Measurements from ENCODE around the gene DIAPH2. TPM values are rescaled to one million over a fixed set of nuclear protein-coding genes. Genes with fewer than 3 reads are reported as not detected.

DIAPH2 gene
- total and polyA plus RNA-seq, 8 donors: 1.9 to 10.0 (median 5.9) TPM

GRCh38 chrX:97109730-97110129, 425.1 kb downstream of the DIAPH2 start:
- intact Hi-C loops (cut with DNase I): no loop called here
- H3K27ac ChIP-seq: no peak overlapping the region
- TF ChIP-seq, protein P1, sequence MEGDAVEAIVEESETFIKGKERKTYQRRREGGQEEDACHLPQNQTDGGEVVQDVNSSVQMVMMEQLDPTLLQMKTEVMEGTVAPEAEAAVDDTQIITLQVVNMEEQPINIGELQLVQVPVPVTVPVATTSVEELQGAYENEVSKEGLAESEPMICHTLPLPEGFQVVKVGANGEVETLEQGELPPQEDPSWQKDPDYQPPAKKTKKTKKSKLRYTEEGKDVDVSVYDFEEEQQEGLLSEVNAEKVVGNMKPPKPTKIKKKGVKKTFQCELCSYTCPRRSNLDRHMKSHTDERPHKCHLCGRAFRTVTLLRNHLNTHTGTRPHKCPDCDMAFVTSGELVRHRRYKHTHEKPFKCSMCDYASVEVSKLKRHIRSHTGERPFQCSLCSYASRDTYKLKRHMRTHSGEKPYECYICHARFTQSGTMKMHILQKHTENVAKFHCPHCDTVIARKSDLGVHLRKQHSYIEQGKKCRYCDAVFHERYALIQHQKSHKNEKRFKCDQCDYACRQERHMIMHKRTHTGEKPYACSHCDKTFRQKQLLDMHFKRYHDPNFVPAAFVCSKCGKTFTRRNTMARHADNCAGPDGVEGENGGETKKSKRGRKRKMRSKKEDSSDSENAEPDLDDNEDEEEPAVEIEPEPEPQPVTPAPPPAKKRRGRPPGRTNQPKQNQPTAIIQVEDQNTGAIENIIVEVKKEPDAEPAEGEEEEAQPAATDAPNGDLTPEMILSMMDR (IDR thresholded peaks at IDR 0.05): no peak
- H3K9me3 ChIP-seq: no peaks in the 10 kb centered on the region
- FAIRE-seq: peak; percentile 54
- peaks cover 0 to 3% (median 0%) of the 10 kb centered on the region in 4 donors for H3K27me3 ChIP-seq
- no peak for ATAC-seq
- no peaks in the 10 kb centered on the region for H3K36me3 ChIP-seq
- H3K4me3 ChIP-seq: no peak overlapping the region
- no peak for DNase-seq
- 66 to 70% methylated on average over 1 of the region's 1 CpG for whole genome bisulfite sequencing, 2 donors
- no peaks in the 10 kb centered on the region for H3K4me1 ChIP-seq

- no peak overlapping the region for H3K4me3 ChIP-seq
- H3K9me3 ChIP-seq: no peaks in the 10 kb centered on the region
- H3K36me3 ChIP-seq: peaks cover 0 to 4% (median 0%) of the 10 kb centered on the region in 3 donors
- ATAC-seq (no peak), FAIRE-seq (no peak), DNase-seq (no peak)
- TF ChIP-seq, protein P1 (IDR thresholded peaks at IDR 0.05): no peak
- H3K4me1 ChIP-seq: no peaks in the 10 kb centered on the region
- no peaks in the 10 kb centered on the region for H3K27me3 ChIP-seq
- intact Hi-C loops (cut with DNase I): no loop called here
- no peak overlapping the region for H3K27ac ChIP-seq
Measured at GRCh38 chrX:97117572-97117971, 432.9 kb downstream of the DIAPH2 start.

DNA sequence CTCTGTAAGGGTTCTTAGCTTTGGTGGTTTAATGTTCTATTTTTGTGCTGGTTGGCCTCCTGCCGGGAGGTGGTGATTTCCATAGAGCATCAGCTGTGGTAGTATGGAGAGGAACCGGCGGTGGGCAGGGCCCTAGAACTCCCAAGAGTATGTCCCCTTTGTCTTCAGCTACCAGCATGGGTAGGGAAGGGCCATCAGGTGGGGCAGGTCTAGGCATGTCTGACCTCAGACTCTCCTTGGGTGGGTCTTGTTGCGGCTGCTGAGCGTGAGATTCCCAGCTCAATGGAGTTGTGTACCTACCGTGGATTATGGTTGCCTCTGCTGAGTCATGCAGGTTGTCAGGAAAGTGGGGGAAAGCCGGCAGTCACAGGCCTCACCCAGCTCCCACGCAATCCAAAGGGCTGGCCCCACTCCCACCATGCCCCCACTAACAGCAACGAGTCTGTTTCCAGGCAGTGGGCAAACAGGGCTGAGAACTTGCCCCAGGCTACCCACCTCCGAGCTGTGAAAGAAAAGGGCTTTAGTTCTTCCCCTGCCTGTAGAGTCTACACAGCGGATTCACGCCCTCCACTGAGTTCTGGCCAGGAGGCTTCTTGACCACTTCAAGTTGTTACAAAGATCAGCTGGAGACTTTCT, 434.9 kb downstream of the DIAPH2 start:
- FAIRE-seq: no peak
- Histone ChIP-seq H3K27me3 (no peaks in the 10 kb centered on the region), H3K9me3 (no peaks in the 10 kb centered on the region), H3K4me3 (no peak overlapping the region), H3K36me3 (peaks cover 0 to 4% (median 0%) of the 10 kb centered on the region in 3 donors), H3K27ac (no peak overlapping the region), H3K4me1 (no peaks in the 10 kb centered on the region)
- intact Hi-C loops (cut with DNase I): no loop called here
- TF ChIP-seq, protein P1 (IDR thresholded peaks at IDR 0.05): no peak
- ATAC-seq: no peak
- DNase-seq: no peak
- 89 to 98% methylated on average over 12 of the region's 12 CpGs for WGBS, 2 donors

GRCh38 chrX:97123001-97123400, 438.4 kb downstream of the DIAPH2 start:
- H3K9me3 ChIP-seq: no peaks in the 10 kb centered on the region
- TF ChIP-seq, protein P1 (IDR thresholded peaks at IDR 0.05): no peak
- 80 to 100% methylated on average over 2 of the region's 2 CpGs for WGBS, 2 donors
- no peak overlapping the region for H3K27ac ChIP-seq
- intact Hi-C loops (cut with DNase I): no loop called here
- FAIRE-seq: no peak
- H3K27me3 ChIP-seq: no peaks in the 10 kb centered on the region
- H3K4me3 ChIP-seq: no peak overlapping the region
- ATAC-seq: no peak
- no peaks in the 10 kb centered on the region for H3K4me1 ChIP-seq
- H3K36me3 ChIP-seq: no peaks in the 10 kb centered on the region
- no peak for DNase-seq

GRCh38 chrX:97126020-97126419, 441.4 kb downstream of the DIAPH2 start:
- Histone ChIP-seq H3K9me3 (no peaks in the 10 kb centered on the region), H3K27me3 (no peaks in the 10 kb centered on the region), H3K27ac (no peak overlapping the region), H3K36me3 (no peaks in the 10 kb centered on the region), H3K4me1 (no peaks in the 10 kb centered on the region), H3K4me3 (no peak overlapping the region)
- ATAC-seq (no peak), FAIRE-seq (no peak), DNase-seq (no peak)
- intact Hi-C loops (cut with DNase I): no loop called here
- TF ChIP-seq, protein P1 (IDR thresholded peaks at IDR 0.05): no peak
- 52 to 68% methylated on average over 3 of the region's 3 CpGs for WGBS, 2 donors

All from pancreas (tissue), 10 donors.